HCT116 (cell line): ENCODE measurements around the gene RAD18. TPM values are rescaled to one million over a fixed set of nuclear protein-coding genes. Genes with fewer than 3 reads are reported as not detected.

Experiments used
- ATAC-seq: fragments of 200-7000 bp; cut with Tn5 transposase; 2 replicates; pipeline ENCODE4 v1.9.1; 2020; ENCODE audit warnings: mild to moderate bottlenecking, moderate library complexity
- BruUV-seq: library from RNA; stranded (reverse); fragments of 400-500 nt; replicated peaks from 2 replicates; lab custom pipeline; 2021; lab: Mats Ljungman, UMichigan
- CTCF ChIA-PET: fragments of 300-600 bp; sonication (Branson Sonifier 250); formaldehyde crosslinking; loops from one replicate; lab custom pipeline; 2021; ENCODE audit warnings: antibody characterized with exemption; lab: Charles Lee
- POLR2A ChIA-PET: fragments of 300-600, 350-600 bp; sonication (Branson Sonifier 250); formaldehyde crosslinking; loops from one replicate; lab custom pipeline; 2021; ENCODE audit warnings: antibody characterized with exemption; lab: Charles Lee
- RAD21 ChIA-PET, 2 experiments: fragments of 300-600 bp; sonication (Branson Sonifier 250); formaldehyde crosslinking; loops; one replicate each; lab custom pipeline; 2023; ENCODE audit warnings: low total read pairs in 2 of 2; ENCODE audit not compliant: uncharacterized antibody in 2 of 2, unreplicated experiment in 2 of 2, low non-redundant PET in 1 of 2; lab: Charles Lee
- DNase-seq: peaks from one replicate; pipeline ENCODE4 v3.0.0-alpha.2; 2010; ENCODE audit warnings: low read depth, low spot score
- H2AFZ ChIP-seq: fragments of 200-600 bp; shearing (Covaris generic), sonication (generic); 2 replicates; pipeline ENCODE4 v1.6.1; 2017; ENCODE audit warnings: low read depth, mixed run types, mixed read lengths, antibody characterized with exemption, low read length; ENCODE audit not compliant: poor library complexity, severe bottlenecking
- H3K27ac ChIP-seq: 2 replicates; pipeline ENCODE4 v1.5.1; 2012; ENCODE audit warnings: low read depth, low read length
- H3K27me3 ChIP-seq: fragments of 200-600 bp; sonication (generic); 2 replicates; pipeline ENCODE4 v1.6.1; 2016; ENCODE audit warnings: mixed run types, low read length, mixed read lengths; ENCODE audit not compliant: insufficient read depth
- H3K36me3 ChIP-seq, 2 experiments: fragments of 200-500 bp in 1 of 2; fragments of 200-600 bp in 1 of 2; sonication (Bioruptor generic) in 1 of 2; sonication (generic) in 1 of 2; 2 replicates each; pipeline versions ENCODE4 v1.5.1 to v1.6.1; 2014 to 2016; ENCODE audit warnings: low read length in 2 of 2, inconsistent platforms in 1 of 2, mixed read lengths in 1 of 2, mixed run types in 1 of 2; ENCODE audit not compliant: insufficient read depth in 2 of 2, control insufficient read depth in 1 of 2
- H3K4me1 ChIP-seq, 2 experiments: fragments of 200-600 bp in 1 of 2; sonication (generic) in 1 of 2; 2 replicates each; pipeline versions ENCODE4 v1.5.1 to v1.6.1; 2012 to 2017; ENCODE audit warnings: low read length in 2 of 2, inconsistent platforms in 1 of 2, mild to moderate bottlenecking in 1 of 2, mixed read lengths in 1 of 2, mixed run types in 1 of 2, moderate library complexity in 1 of 2; ENCODE audit not compliant: insufficient read depth in 2 of 2, control insufficient read depth in 1 of 2
- H3K4me2 ChIP-seq: fragments of 200-600 bp; sonication (generic); 2 replicates; pipeline ENCODE4 v1.6.1; 2017; ENCODE audit warnings: mixed run types, low read length, mixed read lengths
- H3K4me3 ChIP-seq, 2 experiments: fragments of 200-600 bp in 1 of 2; sonication (generic) in 1 of 2; replicated peaks in 1 of 2; 2 replicates each; pipeline ENCODE4 v1.5.1; 2011 to 2016; ENCODE audit warnings: low read length in 2 of 2, control low read depth in 1 of 2, low read depth in 1 of 2, mild to moderate bottlenecking in 1 of 2, mixed read lengths in 1 of 2, mixed run types in 1 of 2
- H3K79me2 ChIP-seq: fragments of 200-600 bp; sonication (generic); 2 replicates; pipeline ENCODE4 v1.6.1; 2017; ENCODE audit warnings: mild to moderate bottlenecking, mixed run types, low read length, moderate library complexity, mixed read lengths; ENCODE audit not compliant: insufficient read depth
- H3K9ac ChIP-seq: fragments of 200-600 bp; sonication (generic); 2 replicates; pipeline ENCODE4 v1.6.1; 2016; ENCODE audit warnings: low read length, mixed read lengths
- H3K9me2 ChIP-seq: fragments of 200-600 bp; sonication (generic), shearing (Covaris generic); 2 replicates; pipeline ENCODE4 v1.6.1; 2017; ENCODE audit warnings: mixed run types, mild to moderate bottlenecking, moderate library complexity; ENCODE audit not compliant: insufficient read depth
- H3K9me3 ChIP-seq, 2 experiments: fragments of 200-500 bp in 1 of 2; fragments of 200-600 bp in 1 of 2; sonication (Bioruptor generic) in 1 of 2; sonication (generic) in 1 of 2; 2 replicates each; pipeline ENCODE4 v1.6.1; 2014 to 2017; ENCODE audit warnings: low read length in 2 of 2, mixed read lengths in 2 of 2, inconsistent platforms in 1 of 2, low read depth in 1 of 2, mild to moderate bottlenecking in 1 of 2, mixed run types in 1 of 2, moderate library complexity in 1 of 2; ENCODE audit not compliant: control insufficient read depth in 1 of 2, insufficient read depth in 1 of 2
- H4K20me1 ChIP-seq: fragments of 200-600 bp; sonication (generic), shearing (Covaris generic); 2 replicates; pipeline ENCODE4 v1.6.1; 2017; ENCODE audit warnings: mixed run types, mild to moderate bottlenecking, moderate library complexity; ENCODE audit not compliant: insufficient read depth
- ATF3 ChIP-seq: IDR thresholded peaks from 2 replicates; pipeline ENCODE4 v1.6.1; 2012
- CBX3 ChIP-seq: IDR thresholded peaks from 2 replicates; pipeline ENCODE4 v1.6.1; 2012; ENCODE audit warnings: low read depth
- EGR1 ChIP-seq: IDR thresholded peaks from 2 replicates; pipeline ENCODE4 v1.6.1; 2012; ENCODE audit warnings: low read depth
- POLR2A ChIP-seq: IDR thresholded peaks from 2 replicates; pipeline ENCODE4 v1.7.0; 2011; ENCODE audit warnings: borderline replicate concordance; ENCODE audit not compliant: insufficient read depth, insufficient read length; ENCODE audit errors: extremely low read depth
- POLR2AphosphoS5 ChIP-seq: IDR thresholded peaks from 2 replicates; pipeline ENCODE4 v1.6.1; 2011; ENCODE audit warnings: mild to moderate bottlenecking, low read depth, low read length, moderate library complexity
- RAD21 ChIP-seq: IDR thresholded peaks from 2 replicates; pipeline ENCODE4 v1.6.1; 2012; ENCODE audit warnings: low read depth, mild to moderate bottlenecking
- REST ChIP-seq: IDR thresholded peaks from 2 replicates; pipeline ENCODE4 v1.6.1; 2012; ENCODE audit warnings: low read depth
- ZFX ChIP-seq: fragments of 450-650 bp; IDR thresholded peaks from 2 replicates; pipeline ENCODE4 v1.6.1; 2017
- ZNF274 ChIP-seq: fragments of 200-500 bp; sonication (Bioruptor generic); IDR thresholded peaks from 2 replicates; pipeline ENCODE4 v1.6.1; 2014; ENCODE audit warnings: mild to moderate bottlenecking, low read depth, low read length, inconsistent platforms
- intact Hi-C: fragments of 100-400 bp; cut with micrococcal nuclease; formaldehyde crosslinking; loops from 2 replicates; pipeline ENCODE4 v1.10.0; 2022
- total RNA-seq: library from RNA; stranded (reverse); gene quantifications from one replicate; pipeline ENCODE4 v1.2.1, GENCODE V29; 2021; ENCODE audit not compliant: unreplicated experiment

RAD18 gene
- total RNA-seq, 1 experiment from 2014 or later, result 28.7 TPM

GRCh38 chr3:8990266-8991215 lies 27.3 kb upstream of the RAD18 start:
- Histone ChIP-seq H3K36me3 (no peaks in the 10 kb centered on the region), H3K27ac (no peak overlapping the region), H3K9me3 (0 out of 4 replicates have a peak, but pooled peaks cover 0 to 3% of the 10 kb centered on the region in 2 experiments), H3K4me3 (no peak overlapping the region), H3K9ac (no peak overlapping the region), H3K9me2 (no peaks in the 10 kb centered on the region), H4K20me1 (no peaks in the 10 kb centered on the region), H2AFZ (no peak overlapping the region), H3K4me2 (no peak overlapping the region), H3K27me3 (no peaks in the 10 kb centered on the region), H3K4me1 (no peaks in the 10 kb centered on the region), H3K79me2 (no peaks in the 10 kb centered on the region)
- RAD21 ChIA-PET, result no interaction called here
- POLR2A ChIA-PET, result no interaction called here
- intact Hi-C loops, result no loop called here
- DNase-seq, result no peak
- TF ChIP-seq EGR1, result no peak
- TF ChIP-seq ZNF274, result no peak
- no peak for TF ChIP-seq POLR2A
- no peak for TF ChIP-seq ZFX
- TF ChIP-seq ATF3, result no peak
- no peak for TF ChIP-seq CBX3
- TF ChIP-seq RAD21, result no peak
- no peak for TF ChIP-seq POLR2AphosphoS5
- no peak for TF ChIP-seq REST
- CTCF ChIA-PET, result no interaction called here
- BruUV-seq, result no TSS peak
- no peak for ATAC-seq
